A172 (cell line): Measurements from ENCODE around the gene TRIM41. TPM values are rescaled to one million over a fixed set of nuclear protein-coding genes. Genes with fewer than 3 reads are reported as not detected.
"Not testable (repeated sequence)": the region's sequence is repeated elsewhere in the genome, so short reads cannot be mapped to it uniquely, and the experiment has no call there.

Source experiments
- DNase-seq: peaks from one replicate; pipeline ENCODE4 v3.0.0-alpha.2; 2015; ENCODE audit warnings: low spot score
- total RNA-seq: library from RNA; depleted of rRNA; stranded (reverse); fragments of >200 nt; shearing (Covaris generic); gene quantifications from 2 replicates; pipeline ENCODE4 v1.2.3, GENCODE V29; 2014

TRIM41 gene
- total RNA-seq, 1 experiment from 2014 or later, result 10.3 TPM

DNA sequence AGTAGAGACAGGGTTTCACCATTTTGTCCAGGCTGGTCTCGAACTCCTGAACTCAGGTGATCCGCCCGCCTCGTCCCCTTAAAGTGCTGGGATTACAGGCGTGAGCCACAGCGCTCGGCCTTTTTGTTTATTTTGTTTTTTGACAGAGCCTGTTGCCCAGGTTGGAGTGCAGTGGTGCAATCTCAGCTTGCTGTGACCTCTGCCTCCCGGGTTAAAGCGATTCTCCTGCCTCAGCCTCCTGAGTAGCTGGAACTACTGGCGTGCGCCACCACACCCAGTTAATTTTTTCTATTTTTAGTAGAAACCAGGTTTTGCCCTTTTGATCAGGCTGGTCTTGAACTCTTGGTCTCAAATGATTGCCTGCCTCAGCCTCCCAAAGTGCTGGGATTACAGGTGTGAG is 12.9 kb upstream of the TRIM41 start:
- not testable (repeated sequence) for DNase-seq

DNA sequence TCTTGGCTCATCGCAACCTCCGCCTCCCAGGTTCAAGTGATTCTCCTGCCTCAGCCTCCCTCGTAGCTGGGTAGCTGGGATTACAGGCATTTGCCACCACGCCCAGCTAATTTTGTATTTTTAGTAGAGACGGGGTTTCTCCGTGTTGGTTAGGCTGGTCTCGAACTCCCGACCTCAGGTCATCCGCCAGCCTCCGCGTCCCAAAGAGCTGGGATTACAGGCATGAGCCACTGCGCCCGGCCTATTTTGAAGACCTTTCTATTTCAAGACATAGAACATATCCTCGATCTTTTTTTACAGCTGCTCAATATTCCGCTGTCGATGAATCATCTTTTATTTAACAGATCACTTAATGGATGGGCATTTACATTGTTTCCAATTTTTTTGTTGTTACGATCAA is 12.4 kb upstream of the TRIM41 start:
- not testable (repeated sequence) for DNase-seq

DNA sequence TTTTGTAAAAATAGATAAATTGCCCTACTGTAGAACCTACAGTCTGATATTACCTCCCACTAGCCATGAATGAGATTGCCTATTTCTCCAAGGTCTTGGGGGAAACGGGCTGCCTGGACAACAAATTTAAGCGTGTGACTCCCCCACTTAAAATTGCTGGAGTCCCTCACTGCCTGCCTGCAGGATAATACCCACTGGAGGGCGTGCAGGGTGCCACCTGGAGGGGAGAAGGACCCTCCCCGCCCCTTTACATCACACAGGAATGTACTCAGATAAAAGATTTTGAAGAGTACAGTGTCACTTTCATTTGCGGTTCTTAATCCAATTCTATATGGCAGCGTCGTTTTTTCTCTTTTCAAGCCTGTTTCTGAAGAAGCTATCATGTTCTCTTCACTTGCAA is 11.9 kb upstream of the TRIM41 start:
- DNase-seq, result no peak

DNA sequence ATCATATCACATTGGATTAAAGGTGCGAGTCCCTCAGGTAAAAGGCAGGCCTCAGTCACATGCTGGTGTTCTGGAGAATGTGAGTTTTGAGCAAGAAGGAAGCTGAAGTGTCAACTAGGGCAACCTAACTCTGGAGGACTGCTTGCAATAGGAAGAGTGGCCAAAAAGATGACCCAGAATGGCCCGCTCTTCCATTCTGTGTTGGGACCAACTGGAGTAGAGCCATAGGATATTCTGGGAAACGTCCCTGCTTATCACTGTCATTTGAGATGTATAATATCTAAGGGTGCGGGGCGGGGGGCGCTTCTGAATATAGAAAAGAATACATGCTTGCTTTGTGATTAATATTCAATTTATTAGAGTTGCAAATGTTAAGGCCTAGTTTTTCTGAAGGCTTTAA is 11.0 kb upstream of the TRIM41 start:
- no peak for DNase-seq

DNA sequence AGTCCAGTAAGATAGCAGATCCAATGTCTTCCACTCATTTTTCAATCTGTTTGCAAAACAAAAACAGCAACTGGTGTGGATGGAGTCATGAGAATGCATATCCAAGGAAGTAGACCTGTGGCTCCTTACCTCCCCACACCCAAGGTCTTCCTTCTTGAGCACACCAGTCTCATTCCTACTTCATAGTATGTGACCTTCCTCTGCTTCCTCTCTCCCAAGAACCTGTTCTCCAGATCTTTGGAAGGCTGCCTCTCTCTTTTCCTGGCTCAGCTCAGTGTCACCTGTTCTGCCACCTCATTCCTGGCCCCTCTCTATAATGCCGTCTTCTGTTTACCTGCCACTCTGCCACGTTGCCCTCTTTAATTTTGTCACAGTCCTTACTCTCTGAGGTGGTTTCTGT is 10.1 kb upstream of the TRIM41 start:
- no peak for DNase-seq

DNA sequence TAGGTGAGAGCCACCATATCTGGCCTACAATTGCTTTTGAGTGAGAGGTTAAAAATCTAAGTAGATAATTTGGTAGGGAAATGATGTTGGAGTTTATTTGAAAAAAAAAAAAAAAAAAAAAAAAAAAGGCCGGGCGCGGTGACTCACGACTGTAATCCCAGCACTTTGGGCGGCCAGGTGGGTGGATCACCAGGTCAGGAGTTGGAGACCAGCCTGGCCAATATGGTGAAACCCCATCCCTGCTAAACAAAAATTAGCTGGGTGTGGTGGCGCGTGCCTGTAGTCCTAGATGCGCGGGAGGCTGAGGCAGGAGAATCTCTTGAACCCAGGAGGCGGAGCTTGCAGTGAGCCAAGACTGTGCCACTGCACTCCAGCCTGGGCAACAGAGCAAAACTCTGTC is 8.8 kb upstream of the TRIM41 start:
- not testable (repeated sequence) for DNase-seq

DNA sequence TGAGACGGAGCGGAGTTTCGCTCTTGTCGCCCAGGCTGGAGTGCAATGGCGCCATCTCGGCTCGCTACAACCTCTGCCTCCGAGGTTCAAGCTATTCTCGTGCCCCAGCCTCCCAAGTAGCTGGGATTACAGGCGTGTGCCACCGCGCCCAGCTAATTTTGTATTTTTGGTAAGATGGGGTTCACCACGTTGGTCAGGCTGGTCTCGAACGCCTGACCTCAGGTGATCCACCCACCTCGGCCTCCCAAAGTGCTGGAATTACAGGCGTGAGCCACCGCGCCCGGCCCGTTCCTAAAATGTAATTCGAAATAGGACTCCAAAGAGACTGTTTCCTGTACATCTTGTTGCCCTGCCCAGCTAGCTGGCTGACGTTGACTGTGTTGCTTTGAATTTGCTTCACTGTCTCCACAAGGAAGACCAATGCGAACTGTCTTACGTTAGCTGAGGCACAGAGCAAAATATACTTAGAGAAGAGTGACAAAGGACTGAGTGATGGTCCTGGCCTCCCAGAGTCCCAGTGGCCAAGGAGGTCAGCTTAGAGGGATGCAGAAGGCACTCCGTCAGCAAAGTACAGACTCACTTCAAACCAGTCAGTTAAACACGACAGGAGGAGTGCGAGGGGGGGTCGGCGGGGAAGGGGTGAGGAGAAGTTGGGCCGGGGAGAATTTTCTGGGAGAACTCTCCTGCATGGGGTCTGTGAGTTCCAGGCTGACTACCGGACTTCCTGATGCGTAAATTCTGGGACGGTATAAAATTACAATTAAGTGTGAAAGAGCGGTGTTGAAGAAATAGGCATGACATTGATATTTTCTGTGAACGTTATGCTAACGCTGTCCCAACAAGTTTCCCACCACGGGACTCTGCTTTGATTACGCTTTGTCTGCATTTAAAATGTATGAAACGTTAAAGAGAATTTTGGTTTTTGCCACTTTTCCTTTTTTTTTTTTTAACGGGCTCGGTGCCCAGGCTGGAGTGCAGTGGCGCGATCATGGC is 6.8 kb upstream of the TRIM41 start:
- DNase-seq, result peak; percentile 56

DNA sequence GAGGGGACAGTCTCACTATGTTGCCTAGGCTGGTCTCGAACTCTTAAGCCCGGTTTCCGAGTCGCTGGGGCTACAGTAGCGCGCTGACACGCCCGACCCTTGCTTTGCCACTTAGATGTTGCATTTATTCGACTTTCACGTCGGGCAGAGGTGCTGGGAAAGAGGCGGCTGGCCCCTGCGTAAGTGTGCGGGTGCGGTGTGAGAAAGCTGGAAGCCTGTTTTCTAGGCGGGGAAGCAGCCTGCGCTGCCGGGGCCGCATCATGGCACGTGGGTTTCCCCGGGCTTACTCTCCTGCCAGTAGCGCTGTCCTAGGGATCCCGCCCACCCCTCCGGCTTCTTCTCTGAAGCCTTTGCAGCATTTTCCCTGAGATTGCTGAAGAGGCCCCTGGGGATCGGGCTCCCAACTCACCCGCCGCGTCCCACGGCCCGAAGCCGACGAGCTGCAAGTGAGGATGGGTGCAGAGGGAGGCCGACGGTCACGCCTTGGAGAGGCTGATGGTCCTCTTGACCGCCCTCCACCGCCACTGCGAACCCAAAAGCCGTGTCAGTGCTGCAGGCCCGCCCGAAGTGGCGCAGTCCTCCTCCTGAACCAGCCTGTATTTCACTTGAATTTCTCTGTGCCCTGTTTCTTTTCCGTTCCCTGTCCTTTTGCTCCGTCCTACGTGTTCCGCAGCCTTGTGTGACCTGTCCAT is 5.8 kb upstream of the TRIM41 start:
- peak; percentile 61 for DNase-seq

DNA sequence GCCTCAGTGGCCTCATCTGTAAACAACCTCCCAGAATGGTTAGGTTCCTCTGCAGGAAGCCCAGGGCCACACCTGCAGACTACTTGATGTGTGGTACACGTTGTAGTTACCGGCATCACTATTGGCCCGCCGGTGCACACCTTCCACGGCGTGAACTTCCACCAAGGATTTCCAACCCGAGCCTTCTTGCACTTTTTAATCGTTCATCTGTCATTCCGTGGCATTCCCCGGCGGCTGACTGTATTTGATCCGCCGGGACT is 5.3 kb upstream of the TRIM41 start:
- no peak for DNase-seq

DNA sequence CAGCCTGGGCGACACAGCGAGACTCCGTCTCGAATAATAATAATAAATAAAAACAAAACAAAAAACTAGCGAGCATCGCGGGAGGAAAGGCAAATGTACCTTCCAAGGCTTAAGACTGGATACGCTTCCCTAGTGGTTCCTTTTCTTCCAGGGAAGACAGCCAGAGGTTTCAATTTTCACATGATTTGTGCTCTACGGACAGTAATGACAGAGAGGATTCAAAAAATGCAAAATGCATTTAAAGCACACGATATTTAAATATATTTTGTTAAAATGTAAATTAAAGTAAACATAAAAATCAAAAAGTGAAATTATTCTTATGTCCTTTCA is 4.3 kb upstream of the TRIM41 start:
- no peak for DNase-seq

DNA sequence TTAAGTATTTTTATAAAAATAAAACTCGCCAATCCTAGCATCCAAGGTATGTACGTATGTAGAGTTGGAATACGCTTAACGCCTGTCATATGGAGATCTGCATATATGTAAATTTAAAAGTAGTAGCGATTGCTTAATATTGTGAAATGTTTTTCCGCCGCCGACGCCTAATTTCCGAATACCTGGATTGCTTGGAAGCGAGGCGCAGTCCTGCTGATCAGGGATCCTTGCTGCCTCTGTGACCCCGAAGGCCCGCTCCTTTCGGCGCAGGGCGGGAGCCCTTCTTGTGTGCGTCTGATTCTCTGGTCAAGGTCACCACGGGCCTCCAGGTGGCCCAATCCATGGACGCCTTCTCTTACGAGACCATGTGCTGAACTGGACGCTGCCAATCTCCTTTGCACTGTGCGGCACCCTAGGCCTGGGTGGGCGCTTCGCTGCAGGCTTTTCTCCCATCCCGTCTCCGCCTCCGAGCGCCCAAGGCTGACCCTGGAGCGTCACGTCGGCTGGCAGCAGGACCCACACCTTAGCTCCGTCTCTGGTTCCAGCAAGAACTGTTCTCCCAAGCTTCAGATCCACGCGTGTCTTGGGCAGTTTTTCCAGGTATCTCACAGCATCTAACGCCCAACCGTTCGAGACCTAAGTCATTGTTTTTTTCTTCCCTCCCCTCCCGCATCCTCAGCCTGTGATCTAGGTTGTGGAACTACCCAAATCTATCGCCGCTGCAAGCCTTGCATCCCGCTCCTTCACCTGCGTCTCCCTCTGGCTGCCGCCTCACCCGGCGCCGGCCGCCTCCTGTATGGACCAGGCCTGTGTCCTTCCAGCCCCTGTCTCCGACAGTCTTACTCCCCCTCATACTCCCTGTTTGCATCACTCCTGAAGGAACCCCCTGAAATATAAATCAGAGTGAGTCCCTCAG is 3.6 kb upstream of the TRIM41 start:
- no peak for DNase-seq

DNA sequence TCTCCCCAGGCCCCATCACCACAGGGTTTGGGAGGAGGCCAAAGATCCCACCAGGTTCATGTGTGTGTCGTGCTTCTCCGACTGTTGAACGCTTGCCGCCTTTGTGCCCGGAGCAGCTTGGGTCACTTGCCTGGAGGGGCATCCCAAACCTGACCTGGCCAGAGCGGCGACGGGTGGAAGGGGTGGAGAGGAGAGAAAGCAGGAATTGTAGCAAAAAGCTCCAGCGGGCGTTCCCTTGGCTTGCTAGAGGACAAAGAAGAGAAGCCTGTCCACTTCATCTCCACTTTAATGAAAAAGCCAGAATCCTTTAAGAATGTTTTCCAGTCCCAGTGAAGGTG is 2.9 kb upstream of the TRIM41 start:
- DNase-seq, result no peak

DNA sequence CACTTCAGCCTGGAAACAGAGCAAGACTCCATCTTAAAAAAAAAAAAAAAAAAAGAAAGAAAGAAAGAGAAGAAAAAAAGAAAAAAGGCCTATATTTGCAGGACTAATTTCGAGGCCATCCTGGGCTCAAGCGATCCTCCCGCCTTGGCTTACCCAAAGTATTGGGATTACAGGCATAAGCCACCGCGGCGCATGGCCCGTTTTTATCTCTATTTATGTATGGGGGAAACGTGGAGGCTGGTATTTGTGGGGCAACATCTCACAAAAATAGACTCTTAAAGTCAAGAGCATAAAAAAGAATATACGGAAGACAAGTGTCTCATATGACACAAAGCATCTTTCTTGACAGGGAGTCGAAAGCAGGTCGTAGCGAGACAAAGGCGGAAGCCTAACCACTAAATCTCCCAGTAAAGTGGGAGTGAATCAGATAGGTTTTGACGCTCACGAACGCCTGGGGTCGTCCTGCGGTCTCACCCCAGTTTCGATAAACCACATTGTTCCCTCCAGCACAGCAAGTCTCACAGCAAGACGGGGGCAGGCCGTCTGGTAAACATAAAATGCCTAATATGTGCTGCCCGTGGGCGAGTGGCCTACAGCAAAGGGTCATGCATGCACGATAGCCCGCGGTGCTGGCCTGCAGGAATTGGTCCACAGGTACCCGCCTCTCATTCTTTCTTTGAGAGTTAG is 1.8 kb upstream of the TRIM41 start:
- DNase-seq, result no peak

DNA sequence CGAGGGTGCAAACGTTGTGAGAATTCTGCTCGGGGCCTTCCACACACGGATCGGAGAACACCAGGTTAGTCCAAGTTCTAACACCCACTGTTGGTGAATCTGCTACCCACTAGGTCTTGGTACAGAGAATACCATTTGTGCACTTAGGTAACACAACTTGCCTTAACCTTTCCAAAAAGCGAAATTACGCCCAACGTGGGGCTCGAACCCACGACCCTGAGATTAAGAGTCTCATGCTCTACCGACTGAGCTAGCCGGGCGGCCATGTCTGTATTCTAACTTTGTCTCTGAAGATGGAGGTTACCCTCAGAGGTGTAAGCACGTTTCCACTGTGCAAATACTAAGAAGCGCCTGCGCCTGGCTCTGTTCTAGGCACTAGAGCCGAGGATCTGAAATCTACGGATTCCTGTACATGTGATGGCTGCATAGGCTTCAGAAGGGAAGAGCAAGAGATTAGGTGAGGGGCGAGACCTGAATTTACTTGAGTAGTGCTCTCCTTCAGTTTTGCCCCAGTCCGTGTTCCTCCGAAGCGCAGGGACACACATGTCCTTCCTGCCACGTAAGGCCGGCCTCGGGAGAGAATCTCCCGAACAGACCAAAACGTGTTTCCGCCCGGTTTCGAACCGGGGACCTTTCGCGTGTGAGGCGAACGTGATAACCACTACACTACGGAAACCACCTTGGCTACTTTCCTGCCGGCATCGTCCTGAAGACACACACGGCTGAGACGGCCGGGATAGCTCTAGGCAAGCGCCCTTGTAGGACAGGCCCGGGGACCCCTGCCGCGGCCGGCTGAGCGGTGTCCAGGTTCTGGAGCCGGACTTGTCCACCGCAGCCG is 1.1 kb upstream of the TRIM41 start:
- peak; percentile 99 for DNase-seq

DNA sequence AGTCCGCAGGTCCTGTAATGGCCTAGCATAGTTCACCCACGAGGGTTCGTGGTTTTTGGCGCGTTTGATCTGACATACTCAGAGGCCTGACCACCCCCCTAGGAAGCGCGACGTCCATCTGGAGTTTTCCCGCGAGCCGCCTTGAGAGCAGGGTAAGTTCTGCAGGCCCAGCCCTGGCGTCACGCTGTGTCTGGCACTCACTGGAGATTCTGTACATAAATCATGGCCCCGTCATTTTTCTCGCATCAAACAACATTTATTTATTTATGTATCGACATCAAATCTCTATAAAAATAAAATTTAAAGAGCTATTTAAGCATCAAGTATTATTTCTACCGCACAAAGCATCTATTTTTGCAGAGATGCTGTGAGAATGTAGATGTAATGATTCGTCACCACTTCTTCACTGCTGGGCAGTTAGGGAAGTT is 437 bp upstream of the TRIM41 start:
- DNase-seq, result no peak

DNA sequence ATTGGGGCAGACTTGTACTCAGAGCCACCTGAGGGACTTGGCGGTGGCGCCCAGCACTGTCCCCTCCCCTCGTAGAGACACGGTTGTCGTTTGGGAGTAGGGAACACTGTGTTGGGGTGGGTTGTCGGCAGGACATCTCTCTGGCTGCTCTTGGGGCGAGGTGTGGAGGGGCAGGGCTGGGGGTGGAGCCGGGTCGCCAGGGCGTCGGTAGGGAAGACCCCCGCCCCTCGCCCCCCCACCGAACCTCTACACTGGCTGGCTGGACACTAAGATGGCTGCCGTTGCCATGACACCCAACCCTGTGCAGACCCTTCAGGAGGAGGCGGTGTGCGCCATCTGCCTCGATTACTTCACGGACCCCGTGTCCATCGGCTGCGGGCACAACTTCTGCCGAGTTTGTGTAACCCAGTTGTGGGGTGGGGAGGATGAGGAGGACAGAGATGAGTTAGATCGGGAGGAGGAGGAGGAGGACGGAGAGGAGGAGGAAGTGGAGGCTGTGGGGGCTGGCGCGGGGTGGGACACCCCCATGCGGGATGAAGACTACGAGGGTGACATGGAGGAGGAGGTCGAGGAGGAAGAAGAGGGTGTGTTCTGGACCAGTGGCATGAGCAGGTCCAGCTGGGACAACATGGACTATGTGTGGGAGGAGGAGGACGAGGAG is 778 bp downstream of the TRIM41 start:
- no peak for DNase-seq

DNA sequence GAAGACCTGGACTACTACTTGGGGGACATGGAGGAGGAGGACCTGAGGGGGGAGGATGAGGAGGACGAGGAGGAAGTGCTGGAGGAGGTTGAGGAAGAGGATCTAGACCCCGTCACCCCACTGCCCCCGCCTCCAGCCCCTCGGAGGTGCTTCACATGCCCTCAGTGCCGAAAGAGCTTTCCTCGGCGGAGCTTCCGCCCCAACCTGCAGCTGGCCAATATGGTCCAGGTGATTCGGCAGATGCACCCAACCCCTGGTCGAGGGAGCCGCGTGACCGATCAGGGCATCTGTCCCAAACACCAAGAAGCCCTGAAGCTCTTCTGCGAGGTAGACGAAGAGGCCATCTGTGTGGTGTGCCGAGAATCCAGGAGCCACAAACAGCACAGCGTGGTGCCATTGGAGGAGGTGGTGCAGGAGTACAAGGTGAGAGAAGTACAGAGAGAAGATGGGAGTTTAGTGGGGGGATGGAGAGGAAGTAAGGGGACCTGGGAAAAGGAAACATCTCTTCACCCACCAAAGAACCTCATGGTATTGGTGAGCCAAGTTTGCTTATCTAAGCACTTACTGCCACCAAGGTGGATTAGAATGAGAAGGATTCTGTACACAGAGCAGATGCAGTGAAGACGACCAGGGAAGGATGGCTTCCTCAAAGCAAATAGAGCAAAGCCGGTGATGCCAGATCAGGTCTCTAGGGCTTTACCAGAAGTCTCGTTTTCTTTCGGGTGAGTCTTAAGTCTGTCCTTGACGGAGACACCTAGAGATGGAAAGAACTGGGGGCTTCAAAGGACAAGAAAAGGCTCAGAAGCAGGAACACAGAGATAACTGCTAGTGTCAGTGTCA is 1.5 kb downstream of the TRIM41 start:
- no peak for DNase-seq

DNA sequence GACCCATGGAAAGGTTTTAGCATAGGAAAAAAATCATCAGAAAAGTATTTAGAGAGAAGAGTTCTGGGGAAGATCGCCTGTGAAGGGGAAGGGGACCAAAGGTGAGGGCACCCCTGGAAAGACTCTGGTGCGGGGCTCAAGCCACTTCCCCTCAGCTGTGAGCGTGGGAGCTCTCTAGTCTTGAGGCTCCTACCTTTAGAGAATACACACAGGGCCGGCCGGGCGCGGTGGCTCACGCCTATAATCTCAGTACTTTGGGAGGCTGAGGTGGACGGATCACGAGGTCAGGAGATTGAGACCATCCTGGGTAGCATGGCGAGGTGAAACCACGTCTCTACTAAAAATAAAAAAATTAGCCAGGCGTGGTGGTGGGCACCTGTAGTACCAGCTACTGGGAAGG is 6.9 kb downstream of the TRIM41 start:
- no peak for DNase-seq

DNA sequence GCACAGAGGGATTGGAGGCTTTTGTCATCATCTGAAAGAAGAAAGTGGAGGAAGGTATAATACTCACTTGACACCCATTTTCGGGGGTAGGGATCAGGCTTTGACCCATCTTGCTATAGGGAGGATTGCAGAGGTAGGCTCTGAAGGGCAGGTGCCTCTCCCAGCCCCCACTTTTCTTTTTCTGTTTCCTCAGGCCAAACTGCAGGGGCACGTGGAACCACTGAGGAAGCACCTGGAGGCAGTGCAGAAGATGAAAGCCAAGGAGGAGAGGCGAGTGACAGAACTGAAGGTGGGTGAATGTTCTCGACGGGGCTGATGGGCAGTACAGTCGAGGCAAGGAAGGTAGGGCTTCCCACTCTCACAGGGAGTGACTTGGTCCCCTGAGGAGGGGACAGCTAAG is 7.5 kb downstream of the TRIM41 start:
- no peak for DNase-seq

DNA sequence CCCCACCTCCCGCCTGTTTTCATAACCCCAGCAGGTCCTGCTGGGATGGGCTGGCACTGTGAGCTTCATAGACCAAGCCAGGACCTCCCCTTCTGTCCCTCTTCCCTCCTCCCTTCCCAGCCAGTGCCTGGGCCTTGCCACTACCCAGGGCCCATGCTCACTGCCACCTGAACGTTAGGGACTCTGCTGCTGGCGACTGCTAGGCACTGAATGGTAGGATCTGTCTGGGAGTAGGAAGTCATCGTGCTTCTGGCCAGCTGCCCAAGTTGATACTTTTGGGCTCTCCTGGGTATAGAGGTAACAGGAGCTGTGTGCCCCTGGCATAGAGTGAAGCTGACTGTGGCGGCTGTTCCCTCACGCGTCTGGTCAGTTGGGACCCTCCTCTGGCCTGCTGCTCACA is 8.4 kb downstream of the TRIM41 start:
- no peak for DNase-seq
